Colonic mucosa (tissue), 4 donors: Measurements from ENCODE around the gene EIF3C. TPM values are rescaled to one million over a fixed set of nuclear protein-coding genes. Genes with fewer than 3 reads are reported as not detected.
"Not testable (repeated sequence)": the region's sequence is repeated elsewhere in the genome, so short reads cannot be mapped to it uniquely, and the experiment has no call there.

Experiments used
- DNase-seq: peaks from one replicate; pipeline ENCODE4 v3.0.0-alpha.2; 2020
- H3K27ac ChIP-seq: fragments of 200-600 bp; one replicate; pipeline ENCODE4 v1.8.0; 2021
- H3K27me3 ChIP-seq: fragments of 200-600 bp; one replicate; pipeline ENCODE4 v1.8.0; 2021
- H3K36me3 ChIP-seq: fragments of 200-600 bp; one replicate; pipeline ENCODE4 v1.8.0; 2021
- H3K4me1 ChIP-seq: fragments of 200-600 bp; one replicate; pipeline ENCODE4 v1.8.0; 2021; ENCODE audit warnings: mild to moderate bottlenecking
- H3K4me3 ChIP-seq: fragments of 200-600 bp; one replicate; pipeline ENCODE4 v1.8.0; 2021
- H3K9ac ChIP-seq, 2 donors: one replicate each; pipeline ENCODE4 v1.7.0; 2013; ENCODE audit warnings: control low read depth in 2 of 2, low read depth in 2 of 2, low read length in 2 of 2
- H3K9me3 ChIP-seq: fragments of 200-600 bp; one replicate; pipeline ENCODE4 v1.8.0; 2021
- intact Hi-C: fragments of 100-400 bp; cut with DNase I; formaldehyde crosslinking; loops from one replicate; pipeline ENCODE4 v1.14.1; 2022
- total RNA-seq, 2 donors: library from RNA; stranded (reverse); fragmentation: NEBNext Ultra II Directional in 1 of 2; extraction: Animal tissue kit (Norgen Biotek cat#: 25700) in 1 of 2; gene quantifications; one replicate each; pipeline ENCODE4 v1.2.1, GENCODE V29; 2021
- donor health status: healthy.
- donor health status: DM: no; HTN: no; CAD: no.
- donor health status: DM: no; HTN: no; CAD: no.

Gene EIF3C
- total RNA-seq, 2 donors from 2014 or later: 570 to 571 TPM

- H3K4me3 ChIP-seq, intact Hi-C loops, H3K27me3 ChIP-seq, H3K9me3 ChIP-seq, DNase-seq, H3K4me1 ChIP-seq, H3K27ac ChIP-seq, H3K9ac ChIP-seq, H3K36me3 ChIP-seq: not testable (repeated sequence)
Measured at GRCh38 chr16:28722852-28723650, 11.8 kb downstream of the EIF3C start.

- intact Hi-C loops, H3K4me1 ChIP-seq, DNase-seq, H3K9me3 ChIP-seq, H3K27ac ChIP-seq, H3K9ac ChIP-seq, H3K36me3 ChIP-seq, H3K4me3 ChIP-seq, H3K27me3 ChIP-seq: not testable (repeated sequence)
Measured at GRCh38 chr16:28731253-28731652, 20.0 kb downstream of the EIF3C start.

- H3K4me3 ChIP-seq, H3K9ac ChIP-seq, H3K9me3 ChIP-seq, H3K27me3 ChIP-seq, H3K36me3 ChIP-seq, intact Hi-C loops, H3K4me1 ChIP-seq, H3K27ac ChIP-seq, DNase-seq: not testable (repeated sequence)
Measured at GRCh38 chr16:28732455-28733124, 21.3 kb downstream of the EIF3C start.

GRCh38 chr16:28739787-28740186, 28.5 kb downstream of the EIF3C start:
- DNase-seq, H3K27ac ChIP-seq, H3K4me3 ChIP-seq, intact Hi-C loops, H3K4me1 ChIP-seq, H3K36me3 ChIP-seq, H3K9ac ChIP-seq, H3K9me3 ChIP-seq, H3K27me3 ChIP-seq: not testable (repeated sequence)

- H3K27me3 ChIP-seq, H3K9me3 ChIP-seq, intact Hi-C loops, H3K4me1 ChIP-seq, H3K27ac ChIP-seq, H3K36me3 ChIP-seq, H3K9ac ChIP-seq, H3K4me3 ChIP-seq: not testable (repeated sequence)
- DNase-seq: peak; percentile 20
Measured at GRCh38 chr16:28740631-28741030, 29.4 kb downstream of the EIF3C start.

- H3K36me3 ChIP-seq, H3K27ac ChIP-seq, H3K9ac ChIP-seq, DNase-seq, H3K4me1 ChIP-seq, H3K9me3 ChIP-seq, intact Hi-C loops, H3K27me3 ChIP-seq, H3K4me3 ChIP-seq: not testable (repeated sequence)
Measured at GRCh38 chr16:28741295-28741694, 30.0 kb downstream of the EIF3C start.

GRCh38 chr16:28746618-28747350, 35.5 kb downstream of the EIF3C start:
- H3K4me3 ChIP-seq, intact Hi-C loops, H3K27ac ChIP-seq, H3K27me3 ChIP-seq, H3K36me3 ChIP-seq, H3K9me3 ChIP-seq, DNase-seq, H3K9ac ChIP-seq, H3K4me1 ChIP-seq: not testable (repeated sequence)

- H3K4me1 ChIP-seq, intact Hi-C loops, H3K27ac ChIP-seq, H3K4me3 ChIP-seq, H3K9me3 ChIP-seq, H3K27me3 ChIP-seq, H3K36me3 ChIP-seq: not testable (repeated sequence)
- peak; percentile 14 for DNase-seq
- peak overlapping the region in 1 of 2 donors; percentile 12 for H3K9ac ChIP-seq
Measured at GRCh38 chr16:28749997-28750465, 38.8 kb downstream of the EIF3C start.

GRCh38 chr16:28750469-28751067, 39.3 kb downstream of the EIF3C start:
- H3K27ac ChIP-seq, DNase-seq, H3K4me3 ChIP-seq, H3K4me1 ChIP-seq, H3K27me3 ChIP-seq, H3K9me3 ChIP-seq, H3K36me3 ChIP-seq, H3K9ac ChIP-seq, intact Hi-C loops: not testable (repeated sequence)

GRCh38 chr16:28751487-28751886, 40.2 kb downstream of the EIF3C start, which contains the start of gene NPIPB9:
Gene NPIPB9, plus strand, starts transcription at chr16:28751787.
- intact Hi-C loops, H3K27ac ChIP-seq, H3K9me3 ChIP-seq, H3K36me3 ChIP-seq, H3K4me3 ChIP-seq, DNase-seq, H3K4me1 ChIP-seq, H3K9ac ChIP-seq, H3K27me3 ChIP-seq: not testable (repeated sequence)

GRCh38 chr16:28781697-28782096, 70.4 kb downstream of the EIF3C start:
- H3K27me3 ChIP-seq, H3K27ac ChIP-seq, H3K9ac ChIP-seq, H3K4me1 ChIP-seq, H3K4me3 ChIP-seq, H3K9me3 ChIP-seq, intact Hi-C loops, H3K36me3 ChIP-seq, DNase-seq: not testable (repeated sequence)

- H3K27ac ChIP-seq, H3K4me1 ChIP-seq, DNase-seq, H3K9ac ChIP-seq, H3K27me3 ChIP-seq, intact Hi-C loops, H3K4me3 ChIP-seq, H3K9me3 ChIP-seq, H3K36me3 ChIP-seq: not testable (repeated sequence)
Measured at GRCh38 chr16:28782357-28782756, 71.1 kb downstream of the EIF3C start.
